NCI-H187 (cell line): ENCODE results near the gene GNG7.
A peak's percentile ranks its signal among the peaks of the same experiment; 100 is the strongest.
"Not testable (repeated sequence)": the region's sequence is repeated elsewhere in the genome, so short reads cannot be mapped to it uniquely, and the experiment has no call there.

Experiments used
- DNase-seq, 2 experiments: peaks; one replicate each; lab custom pipeline; 2025; lab: John Stamatoyannopoulos, UW

GNG7 gene

DNA sequence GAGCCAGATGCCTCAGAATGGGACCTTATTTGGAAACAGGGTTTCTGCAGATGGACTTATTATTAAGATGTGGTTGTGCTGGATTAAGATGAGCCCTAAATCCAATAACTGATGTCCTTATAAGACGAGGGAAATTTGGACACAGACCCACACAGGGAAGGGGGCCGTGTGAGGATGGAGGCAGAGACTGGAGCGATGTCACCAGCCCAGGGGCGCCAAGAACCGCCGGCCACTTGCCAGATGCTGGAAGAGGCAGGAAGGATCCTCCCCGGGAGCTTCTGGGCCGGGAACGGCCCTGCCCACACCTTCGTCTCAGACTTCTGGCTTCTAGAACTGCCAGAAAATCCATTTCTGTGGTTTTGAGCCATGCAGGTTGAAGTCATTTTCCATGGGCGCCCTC, 26.6 kb downstream of the GNG7 start:
- DNase-seq = no peak

DNA sequence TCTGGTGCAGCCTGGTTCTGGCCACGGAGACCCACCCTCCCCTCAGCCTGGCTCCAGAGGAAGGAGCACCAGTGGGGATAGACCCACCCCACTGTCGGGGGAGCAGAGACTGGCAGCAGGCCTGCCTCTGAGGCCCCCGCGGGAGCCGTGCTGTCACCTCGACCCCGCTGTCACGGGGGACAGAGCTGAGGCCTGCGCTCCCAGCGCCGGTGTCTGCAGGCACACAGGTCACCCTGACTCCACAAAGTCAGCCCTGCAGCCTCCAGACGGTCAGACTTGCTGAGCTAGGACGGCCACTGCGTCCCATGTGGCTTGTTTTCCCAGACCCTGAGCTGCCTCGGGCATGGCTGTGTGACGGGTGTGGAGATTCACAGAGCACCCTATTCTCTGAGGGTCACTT, 32.3 kb downstream of the GNG7 start:
- DNase-seq = no peak

DNA sequence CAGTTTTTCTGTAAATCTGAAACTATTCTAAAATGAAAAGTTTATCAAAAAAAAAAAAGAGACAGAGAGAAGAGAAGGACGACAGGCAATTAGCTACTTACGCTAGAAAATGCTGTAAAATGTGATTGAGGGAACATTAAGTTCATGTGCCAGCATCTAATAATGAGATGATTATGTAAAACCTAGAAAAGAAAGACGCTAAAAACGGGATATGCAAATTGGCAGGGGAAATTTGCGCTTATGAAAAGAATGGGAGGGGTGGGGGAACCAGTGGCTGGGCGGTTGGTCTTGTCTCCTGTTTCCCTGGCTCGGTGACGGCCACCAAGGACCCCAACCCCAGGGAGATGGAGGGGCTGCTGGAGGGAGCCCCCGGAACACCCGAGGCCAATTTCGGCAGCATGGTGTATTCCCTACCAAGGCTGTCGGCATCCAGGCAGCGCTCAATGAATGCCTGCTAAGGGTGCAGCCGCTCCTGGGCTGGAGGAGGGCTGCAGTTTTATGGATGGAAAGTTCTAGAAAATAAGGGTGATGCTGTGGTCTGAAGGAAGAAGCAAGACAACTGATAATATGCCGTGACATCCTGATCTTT, 34.2 kb downstream of the GNG7 start:
- DNase-seq = no peak

DNA sequence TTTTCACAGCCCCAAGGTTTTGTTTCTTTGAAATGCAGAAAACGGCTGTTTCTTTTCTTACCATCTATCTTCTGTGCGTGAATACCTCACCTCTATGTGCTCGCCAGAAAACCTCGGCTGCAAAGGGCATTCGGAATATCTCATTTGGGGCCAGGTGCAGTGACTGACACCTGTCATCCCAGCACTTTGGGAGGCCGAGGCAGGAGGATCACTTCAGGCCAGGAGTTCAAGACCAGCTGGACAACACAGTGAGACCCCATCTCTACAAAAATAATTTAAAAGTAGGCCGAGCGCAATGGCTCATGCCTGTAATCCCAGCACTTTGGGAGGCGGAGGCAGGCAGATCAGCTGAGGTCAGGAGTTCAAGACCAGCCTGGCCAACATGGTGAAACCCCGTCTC, 35.1 kb downstream of the GNG7 start:
- DNase-seq = not testable (repeated sequence)

DNA sequence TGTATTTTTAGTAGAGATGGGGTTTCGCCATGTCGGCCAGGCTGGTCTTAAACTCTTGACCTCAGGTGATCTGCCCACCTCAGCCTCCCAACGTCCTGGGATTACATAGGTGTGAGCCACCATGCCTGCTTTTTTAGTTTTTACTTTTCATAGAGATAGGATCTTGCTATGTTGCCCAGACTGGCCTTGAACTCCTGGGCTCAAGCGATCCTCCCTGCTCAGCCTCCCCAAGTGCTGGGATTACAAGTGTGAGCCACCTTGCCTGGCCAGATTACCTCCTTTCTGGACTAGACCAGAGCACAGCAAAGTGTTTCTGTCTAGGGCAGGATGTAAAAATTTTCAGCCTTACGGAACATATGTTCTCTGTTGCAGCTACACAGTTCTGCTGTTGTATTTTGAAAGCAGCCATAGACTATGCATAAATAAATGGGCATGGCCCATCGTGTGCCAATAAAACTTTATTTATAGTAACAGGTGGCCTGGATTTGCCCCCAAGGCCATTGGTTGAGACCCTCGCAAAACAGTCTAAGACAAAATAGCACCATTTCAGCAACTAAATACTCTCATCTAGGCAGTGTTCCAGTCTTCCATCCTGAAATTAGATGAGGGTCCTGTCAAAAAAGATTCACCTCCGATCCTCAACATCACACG, 36.0 kb downstream of the GNG7 start:
- no peak for DNase-seq

DNA sequence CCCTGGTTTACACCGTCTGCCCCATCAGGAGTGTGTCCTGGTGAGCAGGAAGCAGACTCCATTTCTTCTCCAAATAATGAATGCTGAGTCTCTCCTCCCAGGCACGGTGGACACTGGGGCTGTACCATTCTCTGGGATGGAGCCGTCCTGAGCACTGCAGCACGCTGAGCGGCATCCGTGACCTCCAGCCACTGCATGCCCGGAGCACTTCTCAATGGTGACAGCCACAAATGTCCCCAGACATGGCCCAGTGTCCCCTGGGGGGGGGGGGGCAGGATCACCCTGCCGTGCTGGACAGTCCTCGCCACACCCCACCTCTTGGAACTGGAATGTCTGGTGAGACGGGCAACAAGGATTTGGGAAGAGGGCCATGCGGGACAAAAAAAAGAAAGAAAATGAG, 37.4 kb downstream of the GNG7 start:
- no peak for DNase-seq

DNA sequence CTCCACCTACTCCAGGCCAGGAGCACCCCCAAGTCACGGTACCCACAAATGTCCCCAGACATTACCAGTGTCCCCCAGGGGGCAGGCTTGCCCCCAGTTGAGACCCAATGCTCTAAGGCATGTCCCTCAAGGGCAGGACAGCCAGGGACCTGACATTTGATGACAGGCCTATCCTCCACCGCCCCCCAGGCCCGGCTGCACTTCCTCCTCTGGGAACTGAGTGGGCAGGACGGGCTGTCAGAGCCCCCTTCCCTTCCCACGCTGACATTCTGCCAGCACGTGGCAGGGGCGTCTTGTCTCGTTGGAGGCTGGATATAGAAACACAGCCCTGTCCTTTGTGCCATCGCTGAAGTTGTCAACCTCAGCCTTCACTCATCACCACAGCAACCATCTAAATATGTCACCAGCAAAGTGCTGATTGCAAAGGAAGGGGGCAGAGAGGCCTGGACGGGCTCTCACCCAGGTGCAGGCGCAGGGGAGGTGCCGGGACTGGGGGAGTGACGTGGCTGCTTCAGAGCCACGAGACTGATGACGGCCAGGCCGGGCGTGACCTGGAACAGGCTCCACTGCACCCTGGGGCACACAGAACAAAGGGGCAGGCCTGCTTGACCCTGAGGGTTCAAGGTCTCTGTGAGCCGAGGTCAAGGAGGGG, 38.4 kb downstream of the GNG7 start:
- no peak for DNase-seq

DNA sequence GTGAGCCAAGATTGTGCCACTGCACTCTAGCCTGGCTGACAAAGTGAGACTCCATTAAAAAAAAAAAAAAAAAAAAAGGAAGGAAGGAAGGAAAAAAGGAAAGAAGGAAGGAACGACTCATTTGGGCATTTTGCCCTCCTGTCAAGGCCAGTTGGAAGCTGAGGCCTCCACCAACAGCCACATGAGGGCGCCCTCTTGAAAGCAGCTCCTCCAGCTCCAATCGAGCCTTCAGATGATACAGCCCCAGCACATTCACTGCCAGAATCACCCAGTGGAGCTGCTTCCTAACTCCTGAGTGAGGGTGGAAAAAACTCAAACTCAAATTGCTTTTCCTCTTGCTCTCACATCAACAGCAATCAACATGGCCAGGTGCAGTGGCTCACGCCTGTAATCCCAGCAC, 40.9 kb downstream of the GNG7 start:
- no peak for DNase-seq

DNA sequence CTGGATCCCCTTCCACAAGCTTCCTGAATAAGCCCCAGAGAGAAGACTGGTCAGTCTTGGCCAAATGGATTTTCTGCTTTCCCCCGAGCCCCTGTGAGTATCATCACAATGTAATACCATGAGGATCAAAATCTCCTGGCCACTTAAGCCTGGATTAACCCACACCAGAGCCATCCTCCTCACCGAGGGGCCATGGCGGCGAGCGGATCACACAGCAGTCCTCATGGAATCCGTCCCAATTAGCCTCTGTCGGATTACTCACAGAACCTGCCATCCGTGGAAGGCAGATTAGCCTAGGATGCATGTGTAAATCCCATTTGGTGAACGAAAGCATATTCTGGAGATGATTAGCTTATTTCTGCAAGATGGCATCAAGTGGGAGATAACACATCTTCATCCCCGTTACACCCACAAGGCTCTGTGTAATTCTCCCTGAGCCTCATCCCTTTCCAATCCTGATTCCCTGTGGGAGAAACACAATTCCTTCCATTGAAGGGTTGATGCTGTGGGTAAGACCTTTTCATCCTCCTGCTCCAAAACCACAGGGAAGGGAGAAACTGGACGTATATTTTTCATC, 42.5 kb downstream of the GNG7 start:
- DNase-seq = no peak

DNA sequence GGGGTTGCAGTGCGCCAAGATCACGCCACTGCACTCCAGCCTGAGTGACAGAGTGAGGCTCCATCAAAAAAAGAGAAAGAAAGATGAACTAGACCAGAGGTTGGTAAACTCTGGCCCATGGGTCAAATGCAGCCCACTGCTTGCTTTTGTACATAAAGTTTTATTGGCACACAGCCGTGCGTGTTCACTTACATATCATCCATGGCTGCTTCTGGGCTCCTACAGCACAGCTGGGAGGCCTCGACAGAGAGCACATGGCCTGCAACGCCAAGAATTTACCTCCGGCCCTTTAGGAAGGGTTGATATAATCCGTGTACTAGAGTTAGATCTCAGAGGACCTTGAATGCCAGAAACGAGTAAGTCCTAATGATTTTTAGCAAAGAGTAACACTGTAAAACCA, 46.0 kb downstream of the GNG7 start:
- no peak for DNase-seq

DNA sequence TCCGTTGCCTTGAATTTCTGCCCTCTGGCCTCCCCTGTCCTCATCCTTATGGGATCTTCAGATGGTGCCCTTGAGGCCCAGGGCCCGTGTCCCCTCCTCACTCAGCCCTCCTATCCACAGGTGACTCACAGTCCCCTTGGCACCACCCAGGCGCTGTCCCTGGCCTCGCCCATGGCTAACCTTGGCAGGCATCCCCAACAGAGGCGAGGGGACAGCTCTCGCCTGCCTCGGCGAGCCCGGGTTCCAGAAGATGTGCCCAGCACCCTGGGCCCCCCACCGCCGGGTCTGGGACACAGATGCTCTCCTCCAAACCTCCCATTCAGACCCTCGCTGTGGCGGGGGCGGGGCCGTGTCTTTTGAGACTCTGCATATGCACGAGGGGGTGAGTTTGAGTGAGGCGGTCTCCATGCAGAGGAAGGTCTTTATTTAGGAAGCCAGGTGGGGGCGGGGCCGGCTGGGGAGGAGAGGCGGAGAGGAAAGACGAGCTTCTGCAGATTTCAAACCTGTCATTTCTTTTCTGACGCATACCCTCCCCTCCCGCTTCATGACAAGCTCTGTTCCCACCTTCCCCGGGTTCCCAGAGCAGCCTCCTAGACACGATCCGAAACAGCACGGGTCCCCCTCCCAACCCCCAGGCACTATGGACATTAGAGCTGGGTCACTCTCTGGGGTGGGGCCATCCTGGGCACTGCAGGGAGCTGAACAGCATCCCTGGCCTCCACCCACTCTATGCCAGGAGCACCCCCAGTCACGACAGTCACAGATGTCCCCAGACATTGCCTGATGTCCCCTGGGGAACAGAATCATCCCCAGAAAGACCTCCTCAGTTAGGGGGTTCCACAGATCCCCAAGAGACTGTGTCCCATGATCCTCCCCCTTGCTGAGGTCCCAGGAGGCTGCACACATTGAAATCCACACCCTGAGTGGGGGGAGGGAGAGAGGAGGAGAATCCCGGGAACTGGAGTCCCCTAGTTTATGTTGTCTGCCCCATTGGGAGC, 48.5 kb downstream of the GNG7 start:
- no peak for DNase-seq

DNA sequence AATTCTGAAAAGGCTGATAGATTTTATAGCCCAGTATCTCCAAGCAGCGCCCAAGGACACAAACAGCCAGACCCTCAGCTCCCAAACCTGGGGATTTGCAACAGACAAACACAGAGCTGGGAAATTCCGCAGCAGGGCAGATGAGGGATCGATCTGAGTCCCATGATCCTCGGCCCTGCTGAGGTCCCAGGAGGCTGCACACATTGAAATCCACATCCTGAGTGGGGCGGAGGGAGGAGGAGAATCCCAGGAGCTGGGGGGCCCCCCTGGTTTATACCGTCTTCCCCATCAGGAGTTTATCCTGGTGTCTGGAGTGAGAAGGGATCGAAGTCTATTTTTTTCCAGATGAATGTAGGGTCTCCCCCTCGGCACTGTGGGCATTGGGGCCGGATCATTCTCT, 49.3 kb downstream of the GNG7 start:
- no peak for DNase-seq

DNA sequence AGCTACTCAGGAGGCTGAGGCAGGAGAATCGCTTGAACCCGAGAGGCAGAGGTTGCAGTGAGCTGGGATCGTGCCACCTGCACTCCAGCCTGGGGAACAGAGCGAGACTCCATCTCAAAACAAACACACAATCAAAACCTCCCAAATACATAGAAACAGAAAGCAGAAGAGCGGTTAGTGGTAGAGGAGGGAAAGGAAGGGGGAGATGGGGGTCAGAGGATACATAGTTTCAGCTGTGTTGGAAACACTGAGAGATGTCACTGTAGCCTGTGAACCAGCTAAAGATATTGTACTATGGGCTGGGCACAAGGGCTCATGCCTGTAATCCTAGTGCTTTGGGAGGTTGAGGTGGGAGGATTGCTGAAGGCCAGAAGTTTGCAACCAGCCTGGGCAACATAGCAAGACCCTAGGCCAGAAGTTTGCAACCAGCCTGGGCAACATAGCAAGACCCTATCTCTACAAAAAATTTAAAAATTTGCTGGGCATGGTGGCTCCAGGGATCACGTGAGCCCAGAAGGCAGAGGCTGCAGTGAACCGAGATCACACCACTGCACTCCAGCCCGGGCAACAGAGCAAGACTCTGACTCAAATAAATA, 49.9 kb downstream of the GNG7 start:
- no peak for DNase-seq

DNA sequence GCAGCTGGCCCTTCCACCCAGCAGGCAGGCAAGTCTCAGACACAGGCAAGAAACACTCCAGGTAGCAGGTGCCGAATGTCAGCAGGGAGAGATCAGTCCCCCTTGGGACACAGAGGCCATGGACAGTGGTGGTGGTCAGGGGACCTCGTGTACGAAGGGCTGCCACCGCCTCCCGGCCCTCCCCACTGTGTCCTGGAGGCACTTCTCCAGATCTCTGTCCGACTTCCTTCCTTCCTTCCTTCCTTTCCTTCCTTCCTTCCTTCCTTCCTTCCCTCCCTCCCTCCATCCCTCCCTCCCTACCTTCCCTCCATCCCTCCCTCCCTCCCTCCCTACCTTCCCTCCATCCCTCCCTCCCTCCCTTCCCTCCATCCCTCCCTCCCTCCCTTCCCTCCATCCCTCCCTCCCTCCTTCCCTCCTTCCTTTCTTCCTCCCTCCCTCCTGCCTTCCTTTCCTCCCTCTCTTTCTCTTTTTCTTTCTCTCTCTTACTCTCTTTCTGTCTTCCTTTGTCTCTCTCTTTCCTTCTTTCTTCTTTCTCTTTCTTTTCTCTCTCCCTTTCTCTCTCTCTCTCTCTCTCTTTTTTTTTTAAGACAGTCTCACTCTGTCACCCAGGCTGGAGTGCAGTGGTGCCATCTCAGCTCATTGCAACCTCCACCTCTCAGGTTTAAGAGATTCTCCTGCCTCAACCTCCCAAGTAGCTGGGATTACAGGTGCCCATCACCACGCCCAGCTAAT, 51.3 kb downstream of the GNG7 start:
- DNase-seq = not testable (repeated sequence)

DNA sequence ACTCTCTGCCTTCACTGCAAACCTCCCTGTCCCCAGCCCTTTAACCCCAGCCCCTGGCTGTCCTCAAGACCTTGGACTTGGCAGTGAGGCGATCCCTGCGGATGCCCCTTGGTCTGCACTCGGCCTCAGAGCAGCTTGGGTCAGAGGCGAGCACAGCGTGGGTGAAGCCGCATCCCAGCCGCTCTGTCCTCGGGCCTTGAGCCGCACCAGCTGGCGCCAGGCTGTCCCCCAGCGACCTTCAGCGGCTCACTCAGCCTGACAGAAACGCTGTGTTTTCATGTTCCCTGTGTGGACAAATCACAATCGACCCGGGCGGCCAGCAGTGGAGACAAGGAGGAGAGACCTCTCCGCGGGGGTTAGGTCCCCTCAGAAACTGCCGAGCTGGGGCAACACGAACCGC, 52.0 kb downstream of the GNG7 start:
- no peak for DNase-seq

DNA sequence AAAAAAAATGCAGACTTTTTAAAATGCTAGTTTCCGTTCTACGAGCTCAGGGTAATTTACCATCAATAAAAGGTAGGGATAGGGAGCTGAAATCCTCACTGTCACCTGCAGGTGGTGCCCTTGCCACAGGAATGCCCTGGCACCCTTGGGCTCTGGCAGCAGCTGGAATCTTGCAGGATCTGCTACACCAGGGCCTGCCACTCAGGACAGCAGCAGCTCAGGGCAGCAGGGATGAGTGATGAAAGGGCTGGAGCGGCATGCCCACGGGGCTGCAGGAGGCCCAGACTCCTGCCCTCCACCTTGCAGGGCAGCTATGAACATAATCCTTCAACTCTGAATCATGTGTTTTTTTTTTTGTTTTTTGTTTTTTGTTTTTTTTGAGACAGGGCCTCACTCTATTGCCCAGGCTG, 54.0 kb downstream of the GNG7 start:
- peak; percentile 44 to 67 for DNase-seq

DNA sequence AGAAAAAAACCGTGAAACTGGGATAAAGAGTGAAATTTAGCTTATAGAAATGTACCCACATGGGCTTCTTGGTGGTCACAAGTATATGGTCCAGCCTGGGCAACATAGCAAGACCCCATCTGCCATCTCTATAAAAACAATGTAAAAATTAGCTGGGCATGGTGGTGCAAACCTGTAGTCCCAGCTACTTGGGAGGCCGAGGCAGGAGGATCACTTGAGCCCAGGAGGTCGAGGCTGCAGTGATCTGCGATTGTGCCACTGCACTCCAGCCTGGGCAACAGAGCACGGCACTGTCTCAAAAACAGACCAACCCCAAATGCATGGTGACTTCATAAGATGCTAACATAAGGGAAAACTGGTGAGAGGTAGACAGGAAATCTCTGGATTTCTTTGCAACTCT, 54.4 kb downstream of the GNG7 start:
- DNase-seq = no peak

DNA sequence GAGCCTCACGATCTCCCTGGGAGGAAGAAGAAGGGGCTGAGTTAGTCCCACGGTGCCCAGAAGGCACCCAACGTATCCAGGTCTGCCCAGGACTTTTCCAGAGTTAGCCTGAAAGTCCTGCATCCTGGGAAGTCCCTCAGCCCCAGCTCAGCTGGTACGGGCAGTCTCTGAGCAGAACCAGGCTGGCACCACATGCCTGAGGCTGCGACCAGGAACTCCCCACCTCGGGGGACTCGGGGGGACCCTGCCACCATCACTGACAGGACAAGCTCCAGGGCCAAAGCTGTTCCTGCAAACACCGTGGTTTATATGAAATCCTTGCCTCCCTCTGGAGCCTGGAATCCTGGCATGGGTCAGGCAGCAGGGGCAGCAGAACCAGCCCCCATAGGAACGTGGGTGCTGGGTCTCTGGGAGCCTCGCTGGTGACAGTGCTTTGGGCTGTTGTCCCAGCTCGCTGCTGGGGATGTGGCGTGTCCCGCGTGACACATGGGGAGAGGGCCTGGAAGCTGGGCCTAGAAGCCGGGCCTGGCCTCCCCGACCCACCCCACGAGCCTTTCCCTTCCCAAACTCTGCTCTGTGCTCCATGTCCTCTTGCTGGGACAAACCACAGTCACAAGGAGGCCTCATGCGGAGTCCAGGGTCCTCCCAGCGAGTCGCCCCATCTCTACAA, 55.5 kb downstream of the GNG7 start:
- DNase-seq = no peak

DNA sequence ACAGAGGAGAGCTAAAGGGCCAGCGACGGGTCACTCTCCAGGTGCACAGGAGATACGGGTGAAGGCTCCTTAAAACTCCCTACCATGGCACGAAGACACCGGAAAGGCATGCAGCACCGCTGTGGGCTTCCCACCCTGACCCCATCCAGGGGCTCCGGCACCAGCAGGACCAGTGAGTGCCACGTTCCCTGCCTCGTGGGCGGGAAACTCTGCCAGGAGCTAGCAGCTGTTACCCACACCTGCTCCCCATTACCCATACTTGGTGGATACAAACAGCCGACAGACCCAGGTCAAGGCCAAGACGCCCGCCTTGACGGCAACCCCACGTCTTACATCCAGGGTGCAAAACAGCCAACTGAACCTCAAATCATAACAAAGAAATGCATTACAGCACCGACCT, 56.7 kb downstream of the GNG7 start:
- DNase-seq = no peak

DNA sequence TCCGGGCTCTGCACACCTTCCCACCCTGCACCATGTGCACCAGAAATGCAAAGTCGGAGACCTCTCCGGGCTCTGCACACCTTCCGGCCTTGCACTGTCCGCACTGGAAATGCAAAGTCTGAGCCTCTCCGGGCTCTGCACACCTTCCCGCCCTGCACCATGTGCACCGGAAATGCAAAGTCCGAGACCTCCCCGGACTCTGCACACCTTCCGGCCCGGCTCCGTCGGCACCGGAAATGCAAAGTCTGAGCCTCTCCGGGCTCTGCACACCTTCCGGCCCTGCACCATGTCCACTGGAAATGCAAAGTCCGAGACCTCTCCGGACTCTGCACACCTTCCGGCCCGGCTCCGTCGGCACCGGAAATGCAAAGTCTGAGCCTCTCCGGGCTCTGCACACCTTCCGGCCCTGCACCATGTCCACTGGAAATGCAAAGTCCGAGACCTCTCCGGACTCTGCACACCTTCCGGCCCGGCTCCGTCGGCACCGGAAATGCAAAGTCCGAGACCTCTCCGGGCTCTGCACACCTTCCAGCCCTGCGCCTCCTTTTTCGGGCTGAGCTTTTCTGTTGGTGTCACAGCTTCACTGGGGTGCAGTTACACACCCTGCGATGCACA, 59.3 kb downstream of the GNG7 start:
- DNase-seq = not testable (repeated sequence)
